ENCODE measurements around the gene RAC2.

Gene RAC2

GRCh38 chr22:37207981-37208380 is 36.1 kb downstream of the RAC2 start:
- no peak for TF ChIP-seq CTCF (IDR thresholded peaks at IDR 0.05; ENCODE audit: borderline replicate concordance, insufficient read depth, low read depth, low read length)
- H3K4me3 ChIP-seq (ENCODE audit: low read depth, low read length): no peak overlapping the region

GRCh38 chr22:37206841-37207821 is 36.9 kb downstream of the RAC2 start:
- H3K4me3 ChIP-seq (ENCODE audit: low read depth, low read length): no peak overlapping the region
- no peak for TF ChIP-seq CTCF (IDR thresholded peaks at IDR 0.05; ENCODE audit: borderline replicate concordance, insufficient read depth, low read depth, low read length)

- no peak for TF ChIP-seq CTCF (IDR thresholded peaks at IDR 0.05; ENCODE audit: borderline replicate concordance, insufficient read depth, low read depth, low read length)
- H3K4me3 ChIP-seq (ENCODE audit: low read depth, low read length): no peak overlapping the region
Observed at GRCh38 chr22:37206118-37206840, 37.8 kb downstream of the RAC2 start.

GRCh38 chr22:37205046-37205445 is 39.0 kb downstream of the RAC2 start:
- TF ChIP-seq CTCF (IDR thresholded peaks at IDR 0.05; ENCODE audit: borderline replicate concordance, insufficient read depth, low read depth, low read length): no peak
- H3K4me3 ChIP-seq (ENCODE audit: low read depth, low read length): no peak overlapping the region

GRCh38 chr22:37204045-37204655 is 39.9 kb downstream of the RAC2 start:
- no peak for TF ChIP-seq CTCF (IDR thresholded peaks at IDR 0.05; ENCODE audit: borderline replicate concordance, insufficient read depth, low read depth, low read length)
- no peak overlapping the region for H3K4me3 ChIP-seq (ENCODE audit: low read depth, low read length)

GRCh38 chr22:37203354-37204044 is 40.6 kb downstream of the RAC2 start:
- no peak overlapping the region for H3K4me3 ChIP-seq (ENCODE audit: low read depth, low read length)
- TF ChIP-seq CTCF (IDR thresholded peaks at IDR 0.05; ENCODE audit: borderline replicate concordance, insufficient read depth, low read depth, low read length): no peak

All from GM12875 (cell line).